ENCODE results near the gene ZC3H12A.

Gene ZC3H12A

GRCh38 chr1:37471345-37472231 is 2.8 kb upstream of the ZC3H12A start:
- no peaks in the 10 kb centered on the region for H3K36me3 ChIP-seq (ENCODE audit: control insufficient read depth, insufficient read depth, low read length)
- peak overlapping the region; percentile 26 for H3K4me3 ChIP-seq (ENCODE audit: insufficient read depth, low read depth, low read length)
- H3K9me3 ChIP-seq (ENCODE audit: control insufficient read depth, low read length), result no peaks in the 10 kb centered on the region
- 37 to 40% methylated on average over 13 of the region's 13 CpGs for WGBS, 2 experiments
- peaks cover 19% of the 10 kb centered on the region for H3K4me1 ChIP-seq (ENCODE audit: control insufficient read depth, insufficient read depth, low read length)
- H3K27me3 ChIP-seq (ENCODE audit: control insufficient read depth, insufficient read depth, low read length, poor library complexity, severe bottlenecking), result peaks cover 38% of the 10 kb centered on the region
- H3K27ac ChIP-seq (ENCODE audit: insufficient read depth, low read depth, low read length, poor library complexity, severe bottlenecking), result no peak overlapping the region

GRCh38 chr1:37472281-37472680 is 2.1 kb upstream of the ZC3H12A start:
- Histone ChIP-seq H3K27ac (ENCODE audit: insufficient read depth, low read depth, low read length, poor library complexity, severe bottlenecking) (no peak overlapping the region), H3K9me3 (ENCODE audit: control insufficient read depth, low read length) (no peaks in the 10 kb centered on the region), H3K4me1 (ENCODE audit: control insufficient read depth, insufficient read depth, low read length) (peaks cover 22% of the 10 kb centered on the region), H3K4me3 (ENCODE audit: insufficient read depth, low read depth, low read length) (no peak overlapping the region), H3K27me3 (ENCODE audit: control insufficient read depth, insufficient read depth, low read length, poor library complexity, severe bottlenecking) (peaks cover 38% of the 10 kb centered on the region), H3K36me3 (ENCODE audit: control insufficient read depth, insufficient read depth, low read length) (no peaks in the 10 kb centered on the region)
- 67 to 79% methylated on average over 7 of the region's 7 CpGs for WGBS, 2 experiments

- Histone ChIP-seq H3K27me3 (ENCODE audit: control insufficient read depth, insufficient read depth, low read length, poor library complexity, severe bottlenecking) (peaks cover 38% of the 10 kb centered on the region), H3K4me3 (ENCODE audit: insufficient read depth, low read depth, low read length) (no peak overlapping the region), H3K9me3 (ENCODE audit: control insufficient read depth, low read length) (no peaks in the 10 kb centered on the region), H3K4me1 (ENCODE audit: control insufficient read depth, insufficient read depth, low read length) (peaks cover 29% of the 10 kb centered on the region), H3K36me3 (ENCODE audit: control insufficient read depth, insufficient read depth, low read length) (no peaks in the 10 kb centered on the region), H3K27ac (ENCODE audit: insufficient read depth, low read depth, low read length, poor library complexity, severe bottlenecking) (no peak overlapping the region)
- 100% methylated on average over 1 of the region's 1 CpG; no CpG with 5 or more reads in 1 of the 2 experiments for WGBS, 2 experiments
These were observed 1.4 kb upstream of the ZC3H12A start for GRCh38 chr1:37472994-37473393.

- H3K4me1 ChIP-seq (ENCODE audit: control insufficient read depth, insufficient read depth, low read length), result peaks cover 29% of the 10 kb centered on the region
- 53 to 55% methylated on average over 12 of the region's 12 CpGs for WGBS, 2 experiments
- H3K4me3 ChIP-seq (ENCODE audit: insufficient read depth, low read depth, low read length), result peak overlapping the region; percentile 52
- peaks cover 38% of the 10 kb centered on the region for H3K27me3 ChIP-seq (ENCODE audit: control insufficient read depth, insufficient read depth, low read length, poor library complexity, severe bottlenecking)
- H3K27ac ChIP-seq (ENCODE audit: insufficient read depth, low read depth, low read length, poor library complexity, severe bottlenecking), result no peak overlapping the region
- no peaks in the 10 kb centered on the region for H3K9me3 ChIP-seq (ENCODE audit: control insufficient read depth, low read length)
- H3K36me3 ChIP-seq (ENCODE audit: control insufficient read depth, insufficient read depth, low read length), result no peaks in the 10 kb centered on the region
These were observed 842 bp upstream of the ZC3H12A start for GRCh38 chr1:37473431-37474045.

GRCh38 chr1:37474697-37475379 is 458 bp downstream of the ZC3H12A start:
- H3K9me3 ChIP-seq (ENCODE audit: control insufficient read depth, low read length), result no peaks in the 10 kb centered on the region
- peaks cover 38% of the 10 kb centered on the region for H3K27me3 ChIP-seq (ENCODE audit: control insufficient read depth, insufficient read depth, low read length, poor library complexity, severe bottlenecking)
- H3K4me3 ChIP-seq (ENCODE audit: insufficient read depth, low read depth, low read length), result peak overlapping the region; percentile 52
- no peaks in the 10 kb centered on the region for H3K36me3 ChIP-seq (ENCODE audit: control insufficient read depth, insufficient read depth, low read length)
- H3K27ac ChIP-seq (ENCODE audit: insufficient read depth, low read depth, low read length, poor library complexity, severe bottlenecking), result no peak overlapping the region
- 9% methylated on average over 38 of the region's 38 CpGs for WGBS, 2 experiments
- H3K4me1 ChIP-seq (ENCODE audit: control insufficient read depth, insufficient read depth, low read length), result peaks cover 29% of the 10 kb centered on the region

- H3K9me3 ChIP-seq (ENCODE audit: control insufficient read depth, low read length), result no peaks in the 10 kb centered on the region
- no peaks in the 10 kb centered on the region for H3K36me3 ChIP-seq (ENCODE audit: control insufficient read depth, insufficient read depth, low read length)
- no peak overlapping the region for H3K27ac ChIP-seq (ENCODE audit: insufficient read depth, low read depth, low read length, poor library complexity, severe bottlenecking)
- peaks cover 29% of the 10 kb centered on the region for H3K4me1 ChIP-seq (ENCODE audit: control insufficient read depth, insufficient read depth, low read length)
- peak overlapping the region; percentile 52 for H3K4me3 ChIP-seq (ENCODE audit: insufficient read depth, low read depth, low read length)
- 92 to 93% methylated on average over 24 of the region's 24 CpGs for WGBS, 2 experiments
- peaks cover 38% of the 10 kb centered on the region for H3K27me3 ChIP-seq (ENCODE audit: control insufficient read depth, insufficient read depth, low read length, poor library complexity, severe bottlenecking)
These were observed 1.2 kb downstream of the ZC3H12A start for GRCh38 chr1:37475380-37476086.

- WGBS, 2 experiments, result 90 to 92% methylated on average over 9 of the region's 9 CpGs
- H3K4me1 ChIP-seq (ENCODE audit: control insufficient read depth, insufficient read depth, low read length), result peaks cover 29% of the 10 kb centered on the region
- no peaks in the 10 kb centered on the region for H3K36me3 ChIP-seq (ENCODE audit: control insufficient read depth, insufficient read depth, low read length)
- H3K9me3 ChIP-seq (ENCODE audit: control insufficient read depth, low read length), result no peaks in the 10 kb centered on the region
- H3K27me3 ChIP-seq (ENCODE audit: control insufficient read depth, insufficient read depth, low read length, poor library complexity, severe bottlenecking), result peaks cover 38% of the 10 kb centered on the region
- H3K27ac ChIP-seq (ENCODE audit: insufficient read depth, low read depth, low read length, poor library complexity, severe bottlenecking), result no peak overlapping the region
- no peak overlapping the region for H3K4me3 ChIP-seq (ENCODE audit: insufficient read depth, low read depth, low read length)
These were observed 1.7 kb downstream of the ZC3H12A start for GRCh38 chr1:37476087-37476452.

GRCh38 chr1:37476460-37477197 is 2.2 kb downstream of the ZC3H12A start:
- WGBS, 2 experiments, result 66 to 75% methylated on average over 5 of the region's 5 CpGs
- peaks cover 34% of the 10 kb centered on the region for H3K27me3 ChIP-seq (ENCODE audit: control insufficient read depth, insufficient read depth, low read length, poor library complexity, severe bottlenecking)
- no peaks in the 10 kb centered on the region for H3K9me3 ChIP-seq (ENCODE audit: control insufficient read depth, low read length)
- H3K36me3 ChIP-seq (ENCODE audit: control insufficient read depth, insufficient read depth, low read length), result no peaks in the 10 kb centered on the region
- peaks cover 23% of the 10 kb centered on the region for H3K4me1 ChIP-seq (ENCODE audit: control insufficient read depth, insufficient read depth, low read length)
- no peak overlapping the region for H3K27ac ChIP-seq (ENCODE audit: insufficient read depth, low read depth, low read length, poor library complexity, severe bottlenecking)
- H3K4me3 ChIP-seq (ENCODE audit: insufficient read depth, low read depth, low read length), result no peak overlapping the region

GRCh38 chr1:37477198-37477931 is 3.0 kb downstream of the ZC3H12A start:
- 35 to 46% methylated on average over 10 of the region's 10 CpGs for WGBS, 2 experiments

More at GRCh38 chr1:37477198-37477931, 3.0 kb downstream of the ZC3H12A start:
- Histone ChIP-seq H3K4me1 (ENCODE audit: control insufficient read depth, insufficient read depth, low read length) (peaks cover 20% of the 10 kb centered on the region), H3K36me3 (ENCODE audit: control insufficient read depth, insufficient read depth, low read length) (no peaks in the 10 kb centered on the region), H3K27ac (ENCODE audit: insufficient read depth, low read depth, low read length, poor library complexity, severe bottlenecking) (no peak overlapping the region), H3K9me3 (ENCODE audit: control insufficient read depth, low read length) (no peaks in the 10 kb centered on the region), H3K4me3 (ENCODE audit: insufficient read depth, low read depth, low read length) (no peak overlapping the region), H3K27me3 (ENCODE audit: control insufficient read depth, insufficient read depth, low read length, poor library complexity, severe bottlenecking) (peaks cover 28% of the 10 kb centered on the region)
